ENCODE results near the gene KLK5.
"Not testable (repeated sequence)": the region's sequence is repeated elsewhere in the genome, so short reads cannot be mapped to it uniquely, and the experiment has no call there.

KLK5 gene

DNA sequence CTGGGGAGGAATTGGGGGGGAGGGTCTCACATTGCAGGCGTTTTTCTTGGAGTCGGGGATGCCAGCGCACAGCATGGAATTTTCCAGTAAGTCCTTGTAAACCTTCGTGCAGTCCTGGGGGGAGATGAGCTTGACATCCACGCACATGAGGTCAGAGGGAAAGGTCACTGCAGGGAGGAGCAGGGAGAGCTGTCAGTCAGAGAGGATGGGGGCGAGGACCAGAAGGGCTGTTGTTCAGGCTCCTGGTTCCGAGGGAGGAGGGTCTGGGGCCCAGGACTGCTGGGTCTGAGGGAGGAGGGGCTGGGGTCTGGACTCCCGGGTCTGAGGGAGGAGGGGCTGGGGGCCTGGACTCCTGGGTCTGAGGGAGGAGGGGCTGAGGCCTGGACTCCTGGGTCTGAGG lies 26.9 kb upstream of the KLK5 start:
- no peak for DNase-seq (ENCODE audit: low spot score)
- in situ Hi-C loops (cut with MboI; ENCODE audit: low pct_unique_long_range_greater_than_20kb, low sequenced_read_pairs, unreplicated experiment): no loop called here
- TF ChIP-seq, protein P1, sequence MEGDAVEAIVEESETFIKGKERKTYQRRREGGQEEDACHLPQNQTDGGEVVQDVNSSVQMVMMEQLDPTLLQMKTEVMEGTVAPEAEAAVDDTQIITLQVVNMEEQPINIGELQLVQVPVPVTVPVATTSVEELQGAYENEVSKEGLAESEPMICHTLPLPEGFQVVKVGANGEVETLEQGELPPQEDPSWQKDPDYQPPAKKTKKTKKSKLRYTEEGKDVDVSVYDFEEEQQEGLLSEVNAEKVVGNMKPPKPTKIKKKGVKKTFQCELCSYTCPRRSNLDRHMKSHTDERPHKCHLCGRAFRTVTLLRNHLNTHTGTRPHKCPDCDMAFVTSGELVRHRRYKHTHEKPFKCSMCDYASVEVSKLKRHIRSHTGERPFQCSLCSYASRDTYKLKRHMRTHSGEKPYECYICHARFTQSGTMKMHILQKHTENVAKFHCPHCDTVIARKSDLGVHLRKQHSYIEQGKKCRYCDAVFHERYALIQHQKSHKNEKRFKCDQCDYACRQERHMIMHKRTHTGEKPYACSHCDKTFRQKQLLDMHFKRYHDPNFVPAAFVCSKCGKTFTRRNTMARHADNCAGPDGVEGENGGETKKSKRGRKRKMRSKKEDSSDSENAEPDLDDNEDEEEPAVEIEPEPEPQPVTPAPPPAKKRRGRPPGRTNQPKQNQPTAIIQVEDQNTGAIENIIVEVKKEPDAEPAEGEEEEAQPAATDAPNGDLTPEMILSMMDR (IDR thresholded peaks at IDR 0.05; ENCODE audit: extremely low read depth, insufficient read depth, missing control alignments): no peak

DNA sequence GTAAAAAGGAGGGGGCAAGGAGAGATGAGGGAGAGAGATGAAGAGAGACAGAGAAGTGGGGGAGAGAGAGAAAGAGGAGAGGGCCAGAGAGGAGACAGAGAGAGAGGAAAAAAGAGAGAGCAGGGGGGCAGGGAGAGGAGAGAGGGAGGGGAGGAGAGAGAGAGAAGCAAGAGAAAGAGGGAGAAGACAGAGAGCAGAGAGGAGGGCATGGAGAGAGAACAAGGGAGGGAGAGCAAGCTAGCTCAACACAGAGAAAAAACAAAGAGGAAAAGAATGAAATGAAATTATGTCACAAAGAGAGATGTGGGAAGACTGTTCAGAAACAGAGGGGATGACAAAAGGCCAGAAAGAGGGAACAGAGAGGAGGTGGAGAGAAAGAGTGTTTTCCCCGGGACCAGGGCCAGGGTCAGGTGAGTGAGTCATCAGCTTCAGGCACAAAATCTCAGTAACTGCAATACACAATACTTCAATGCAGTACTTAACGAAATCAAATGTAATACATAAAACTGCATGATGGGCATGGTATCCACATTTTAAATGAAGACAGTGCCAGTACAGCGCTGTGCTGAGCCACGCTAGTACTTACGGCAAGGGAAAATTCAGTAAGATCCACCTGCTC lies 26.0 kb upstream of the KLK5 start:
- no peak for DNase-seq (ENCODE audit: low spot score)
- TF ChIP-seq, protein P1 (IDR thresholded peaks at IDR 0.05; ENCODE audit: extremely low read depth, insufficient read depth, missing control alignments): no peak
- in situ Hi-C loops (cut with MboI; ENCODE audit: low pct_unique_long_range_greater_than_20kb, low sequenced_read_pairs, unreplicated experiment): no loop called here

DNA sequence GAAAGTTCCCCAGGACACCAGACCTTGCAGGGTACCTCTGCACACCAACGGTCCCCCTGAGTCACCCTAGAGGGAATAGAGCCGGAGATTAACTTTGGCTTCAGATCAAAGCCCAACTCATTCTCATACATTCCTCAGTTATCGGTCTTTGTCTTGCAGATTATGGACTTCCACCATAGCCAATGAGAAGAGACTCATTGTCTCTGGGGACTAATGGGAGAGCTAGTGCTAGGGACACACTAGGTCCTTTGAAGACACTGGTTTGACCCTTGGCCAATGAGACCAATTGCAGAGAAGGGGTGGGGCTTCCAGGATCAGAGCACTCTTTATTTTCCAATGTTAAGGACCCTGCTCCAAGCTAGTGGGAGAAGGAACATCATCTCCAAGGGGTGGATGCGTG lies 24.8 kb upstream of the KLK5 start:
- in situ Hi-C loops (cut with MboI; ENCODE audit: low pct_unique_long_range_greater_than_20kb, low sequenced_read_pairs, unreplicated experiment): no loop called here
- TF ChIP-seq, protein P1 (IDR thresholded peaks at IDR 0.05; ENCODE audit: extremely low read depth, insufficient read depth, missing control alignments): no peak
- no peak for DNase-seq (ENCODE audit: low spot score)

DNA sequence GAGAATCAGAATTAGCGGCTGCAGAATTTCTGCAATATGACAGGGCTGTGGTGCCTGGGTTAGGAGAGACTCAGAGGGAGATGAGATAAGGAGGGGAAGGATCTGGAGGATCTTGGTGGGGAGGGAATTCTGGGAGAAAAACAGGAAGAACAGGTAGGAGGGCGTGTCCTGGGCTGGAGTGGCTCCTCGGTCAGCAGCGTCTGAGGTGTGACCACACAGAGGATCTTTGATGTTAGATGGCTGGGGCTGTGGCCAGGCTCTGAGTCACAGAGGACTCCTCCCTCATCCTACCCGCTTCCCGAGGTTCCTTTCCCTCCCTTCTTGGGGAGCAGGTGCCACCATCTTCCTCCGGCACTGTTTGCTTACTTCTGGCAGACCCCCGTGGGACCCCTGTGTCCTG lies 22.9 kb upstream of the KLK5 start:
- in situ Hi-C loops (cut with MboI; ENCODE audit: low pct_unique_long_range_greater_than_20kb, low sequenced_read_pairs, unreplicated experiment): no loop called here
- TF ChIP-seq, protein P1 (IDR thresholded peaks at IDR 0.05; ENCODE audit: extremely low read depth, insufficient read depth, missing control alignments): no peak
- no peak for DNase-seq (ENCODE audit: low spot score)

DNA sequence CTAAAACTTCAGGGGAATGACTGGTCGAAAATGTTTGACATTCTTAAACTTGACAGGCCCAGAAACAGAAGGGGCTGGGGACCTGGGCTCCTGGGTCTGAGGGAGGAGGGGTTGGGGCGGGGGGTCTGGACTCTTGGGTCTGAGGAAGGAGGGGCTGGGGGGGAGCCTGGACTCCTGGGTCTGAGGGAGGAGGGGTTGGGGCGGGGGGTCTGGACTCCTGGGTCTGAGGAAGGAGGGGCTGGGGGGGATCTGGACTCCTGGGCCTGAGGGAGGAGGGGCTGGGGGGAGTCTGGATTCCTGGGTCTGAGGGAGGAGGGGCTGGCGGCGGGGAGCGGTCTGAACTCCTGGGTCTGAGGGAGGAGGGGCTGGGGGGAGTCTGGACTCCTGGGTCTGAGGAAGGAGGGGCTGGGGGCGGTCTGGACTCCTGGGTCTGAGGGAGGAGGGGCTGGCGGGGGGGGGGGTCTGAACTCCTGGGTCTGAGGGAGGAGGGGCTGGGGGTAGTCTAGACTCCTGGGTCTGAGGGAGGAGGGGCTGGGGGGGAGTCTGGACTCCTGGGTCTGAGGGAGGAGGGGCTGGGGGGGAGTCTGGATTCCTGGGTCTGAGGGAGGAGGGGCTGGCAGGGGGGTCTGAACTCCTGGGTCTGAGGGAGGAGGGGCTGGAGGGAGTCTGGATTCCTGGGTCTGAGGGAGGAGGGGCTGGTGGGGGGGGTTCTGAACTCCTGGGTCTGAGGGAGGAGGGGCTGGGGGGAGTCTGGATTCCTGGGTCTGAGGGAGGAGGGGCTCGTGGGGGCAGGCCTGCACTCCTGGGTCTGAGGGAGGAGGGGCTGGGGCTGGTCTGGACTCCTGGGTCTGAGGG lies 22.1 kb upstream of the KLK5 start:
- no peak for DNase-seq (ENCODE audit: low spot score)
- TF ChIP-seq, protein P1 (IDR thresholded peaks at IDR 0.05; ENCODE audit: extremely low read depth, insufficient read depth, missing control alignments): no peak
- in situ Hi-C loops (cut with MboI; ENCODE audit: low pct_unique_long_range_greater_than_20kb, low sequenced_read_pairs, unreplicated experiment): no loop called here

DNA sequence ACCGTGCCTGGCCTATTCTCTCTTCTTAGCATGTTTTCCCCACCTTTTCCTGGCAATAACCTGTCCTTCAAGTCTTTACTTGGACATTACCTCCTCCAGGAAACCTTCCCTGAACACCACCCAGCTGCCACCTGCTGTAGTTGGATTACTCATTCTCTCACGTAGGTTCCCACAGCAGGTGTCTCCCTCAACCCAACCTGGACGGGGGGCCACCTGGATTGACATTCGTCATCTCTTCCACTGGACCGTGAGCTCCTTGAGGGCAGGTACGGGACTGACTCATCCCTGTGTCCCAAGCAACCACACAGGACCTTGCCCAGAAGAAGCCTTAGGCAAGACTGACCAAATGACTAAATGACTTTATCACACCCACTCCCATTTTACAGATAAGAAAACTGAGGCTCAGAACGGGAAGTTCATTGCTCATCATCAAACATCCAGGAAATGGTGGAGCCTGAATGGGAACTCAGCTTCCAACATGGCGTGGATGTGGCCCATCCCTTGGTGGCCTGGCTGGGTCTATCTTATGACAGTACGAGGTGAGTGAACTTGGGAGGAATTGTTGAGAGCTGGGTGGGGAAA lies 20.0 kb upstream of the KLK5 start:
- DNase-seq (ENCODE audit: low spot score): no peak
- in situ Hi-C loops (cut with MboI; ENCODE audit: low pct_unique_long_range_greater_than_20kb, low sequenced_read_pairs, unreplicated experiment): no loop called here
- TF ChIP-seq, protein P1 (IDR thresholded peaks at IDR 0.05; ENCODE audit: extremely low read depth, insufficient read depth, missing control alignments): no peak

DNA sequence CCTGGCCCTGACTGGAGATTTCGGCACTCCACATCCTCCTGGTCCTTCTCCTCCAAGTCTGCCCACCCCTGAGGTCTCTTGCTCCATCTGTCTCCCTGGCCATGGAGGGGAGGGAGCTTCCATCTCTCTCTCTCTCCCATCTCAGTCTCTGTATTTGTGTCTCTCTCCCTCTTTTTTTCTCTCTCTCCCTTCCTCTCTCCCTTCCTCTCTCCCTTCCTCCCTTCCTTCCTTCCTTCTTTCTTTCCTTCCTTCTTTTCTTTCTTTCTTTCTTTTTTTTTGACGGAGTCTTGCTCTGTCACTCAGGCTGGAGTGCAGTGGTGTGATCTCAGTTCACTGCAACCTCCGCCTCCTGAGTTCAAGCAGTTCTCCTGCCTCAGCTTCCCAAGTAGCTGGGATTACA lies 17.0 kb upstream of the KLK5 start:
- in situ Hi-C loops (cut with MboI; ENCODE audit: low pct_unique_long_range_greater_than_20kb, low sequenced_read_pairs, unreplicated experiment): not testable (repeated sequence)

More for the DNA sequence above, 17.0 kb upstream of the KLK5 start:
- not testable (repeated sequence) for DNase-seq (ENCODE audit: low spot score)

Data from GM13977 (cell line).